GM19438 (cell line): Measurements from ENCODE around the gene PRORP.
"Not testable (repeated sequence)": the region's sequence is repeated elsewhere in the genome, so short reads cannot be mapped to it uniquely, and the experiment has no call there.

ENCODE experiments used
- ATAC-seq: cut with Tn5 transposase; IDR thresholded peaks from one replicate; pipeline ENCODE4 v1.9.1; 2021; ENCODE audit warnings: low read depth; ENCODE audit not compliant: unreplicated experiment

The PRORP gene

GRCh38 chr14:35121887-35122695, at the start of gene PRORP, which contains the start of gene PPP2R3C:
PRORP (plus strand) TSS chr14:35122552; CDS start chr14:35123246, 694 bp downstream.
PPP2R3C (minus strand) TSS chr14:35121990; CDS start chr14:35121959, 31 bp downstream.
- ATAC-seq: peak; percentile 83

DNA sequence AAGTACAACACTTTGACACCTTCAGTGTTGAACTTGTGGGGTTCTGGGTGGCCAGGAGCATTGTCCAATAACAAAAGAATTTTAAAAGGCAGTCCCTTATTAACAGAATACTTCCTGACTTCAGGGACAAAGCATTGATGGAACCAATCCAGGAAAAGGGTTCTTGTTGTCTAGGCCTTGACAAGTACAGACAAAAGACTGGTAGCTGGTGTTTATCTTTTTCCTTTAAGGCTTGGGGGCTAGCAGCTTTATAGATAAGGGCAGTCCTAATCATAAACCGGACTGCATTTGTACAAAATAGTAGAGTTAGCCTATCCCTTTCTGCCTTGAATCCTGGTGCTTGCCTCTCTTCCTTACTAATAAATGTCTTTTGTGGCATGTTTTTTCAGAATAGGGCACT, 48.9 kb upstream of the PRORP start:
- no peak for ATAC-seq

DNA sequence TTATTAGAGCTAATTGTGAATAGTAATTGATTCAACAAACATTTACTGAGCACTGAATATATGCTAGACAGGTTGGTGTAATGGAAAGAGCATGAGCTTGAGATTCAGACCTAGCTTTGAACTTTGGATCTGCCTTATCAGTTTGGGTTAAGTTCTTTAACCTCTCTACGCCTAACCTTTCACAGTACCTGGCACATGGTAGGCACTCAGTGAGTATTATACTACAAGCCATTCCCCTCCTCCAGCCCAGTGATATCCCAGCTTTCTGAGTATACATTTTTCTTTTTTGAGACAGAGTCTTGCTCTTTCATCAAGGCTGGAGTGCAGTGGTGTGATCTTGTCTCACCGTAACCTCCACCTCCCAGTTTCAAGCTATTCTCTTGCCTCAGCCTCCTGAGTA, 44.3 kb upstream of the PRORP start:
- ATAC-seq: no peak

DNA sequence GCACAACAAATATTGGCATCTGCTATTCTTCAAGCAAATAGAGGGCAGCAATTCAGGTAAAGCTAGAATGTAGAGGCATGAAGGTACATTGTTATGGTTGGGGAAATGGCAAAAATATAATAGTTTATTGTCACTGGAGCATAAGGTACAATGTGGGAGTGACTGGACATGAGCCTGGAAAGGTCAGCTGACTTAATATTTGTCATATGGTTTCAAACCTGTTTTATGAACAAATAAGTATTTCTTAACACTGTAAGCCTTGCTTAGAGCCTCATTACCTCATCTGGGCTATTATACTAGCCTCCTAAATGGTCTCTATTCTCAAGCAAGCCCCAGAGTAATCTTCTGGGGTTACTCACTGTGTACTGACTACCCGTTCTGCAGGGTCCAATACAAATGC, 42.6 kb upstream of the PRORP start:
- ATAC-seq: no peak

DNA sequence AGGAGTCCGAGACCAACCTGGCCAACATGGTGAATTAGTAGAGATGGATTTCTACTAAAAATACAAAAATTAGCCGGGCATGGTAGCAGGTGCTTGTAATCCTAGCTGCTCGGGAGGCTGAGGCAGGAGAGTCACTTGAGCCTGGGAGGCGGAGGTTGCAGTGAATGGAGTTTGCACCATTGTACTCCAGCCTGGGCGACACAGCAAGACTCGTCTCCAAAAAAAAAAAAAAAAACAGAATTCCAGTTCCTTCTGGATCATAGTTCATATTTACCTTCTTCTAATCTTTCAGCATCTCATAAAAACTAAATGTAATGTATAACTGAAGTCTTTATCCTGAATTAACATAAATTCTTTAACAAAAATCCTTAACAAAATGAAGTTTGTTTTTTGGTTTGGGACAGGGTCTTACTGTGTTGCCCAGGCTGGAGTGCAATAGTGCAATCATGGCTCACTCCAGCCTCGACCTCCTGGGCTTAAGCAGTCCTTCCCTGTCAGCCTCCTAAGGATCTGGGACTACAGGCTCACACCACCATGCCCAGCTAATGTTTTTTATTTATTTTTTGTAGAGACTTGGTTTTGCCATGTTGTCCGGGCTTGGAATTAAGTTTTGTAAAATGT, 38.7 kb upstream of the PRORP start:
- ATAC-seq: no peak

DNA sequence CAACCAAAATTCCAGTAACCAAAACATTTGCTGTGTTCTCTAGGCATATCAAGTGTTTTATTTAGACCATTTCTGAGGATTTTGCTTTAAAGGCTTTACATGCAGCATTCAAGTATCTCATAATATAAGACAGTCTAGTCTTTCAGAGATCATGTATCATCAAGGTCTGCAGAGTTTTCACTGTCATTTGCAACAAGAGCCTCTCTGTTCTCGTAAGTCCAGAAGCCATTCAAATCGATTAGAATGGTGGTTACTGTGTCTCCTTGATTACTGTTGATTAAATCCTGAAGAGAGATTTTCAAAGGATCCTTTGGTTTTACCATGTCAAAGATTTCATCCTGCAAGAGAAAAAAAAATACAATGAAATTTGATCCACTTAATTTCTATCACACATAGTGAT, 36.9 kb upstream of the PRORP start:
- no peak for ATAC-seq

GRCh38 chr14:35088514-35088913, 33.8 kb upstream of the PRORP start:
- ATAC-seq: no peak

DNA sequence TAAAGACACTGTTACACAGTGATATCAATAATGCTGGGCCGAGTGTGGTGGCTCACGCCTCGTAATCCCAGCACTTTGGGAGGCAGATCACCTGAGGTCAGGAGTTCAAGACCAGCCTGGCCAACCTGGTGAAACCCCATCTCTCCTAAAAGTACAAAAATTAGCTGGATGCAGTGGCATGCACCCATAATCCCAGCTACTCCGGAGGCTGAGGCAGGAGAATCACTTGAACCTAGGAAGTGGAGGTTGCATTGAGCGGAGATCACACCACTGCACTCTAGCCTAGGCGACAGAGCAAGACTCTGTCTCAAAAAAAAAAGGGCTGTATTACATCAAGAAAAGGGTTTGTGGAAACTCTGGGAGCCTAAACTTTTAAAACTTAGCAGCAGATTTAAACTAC, 27.7 kb upstream of the PRORP start:
- not testable (repeated sequence) for ATAC-seq

DNA sequence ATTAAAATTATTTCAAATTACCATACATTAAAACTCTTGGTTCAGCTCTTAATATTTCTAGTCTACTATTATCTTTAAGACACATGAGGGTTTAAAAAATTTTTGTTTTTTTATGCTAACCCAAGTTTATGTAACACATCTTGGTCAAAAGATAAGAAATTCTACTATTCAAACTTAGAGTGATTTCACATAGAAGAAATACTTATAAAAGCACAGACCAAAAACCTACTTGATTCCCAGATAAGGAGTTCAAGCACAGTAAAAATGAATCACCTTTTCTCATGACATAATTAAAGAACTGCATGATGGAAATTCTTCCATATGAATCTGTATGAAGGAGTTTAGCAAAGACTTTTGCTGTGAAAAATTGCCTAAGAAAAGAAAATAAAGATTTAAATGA, 14.5 kb upstream of the PRORP start:
- ATAC-seq: no peak

GRCh38 chr14:35112641-35113040, 9.7 kb upstream of the PRORP start:
- ATAC-seq: no peak

GRCh38 chr14:35113308-35113950, 8.9 kb upstream of the PRORP start:
- no peak for ATAC-seq

DNA sequence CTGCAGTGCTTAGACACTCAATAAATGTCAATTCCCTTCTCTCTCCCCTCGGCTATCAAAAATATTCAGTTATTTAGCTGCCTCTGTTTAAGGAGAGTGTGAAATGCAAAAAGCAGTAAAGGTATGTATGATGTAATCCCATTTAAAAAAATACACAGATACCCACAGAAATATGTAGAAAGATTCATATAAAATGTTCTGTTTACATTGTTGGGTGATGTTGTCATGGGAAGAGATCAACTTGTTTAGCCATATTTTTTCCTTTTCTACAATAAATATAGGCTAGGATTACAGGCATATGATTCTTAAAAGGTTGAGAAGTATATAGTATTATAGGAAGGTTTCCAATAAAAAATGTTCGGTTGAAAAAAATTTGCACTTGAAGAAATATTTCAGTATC, 8.3 kb upstream of the PRORP start:
- ATAC-seq: no peak

DNA sequence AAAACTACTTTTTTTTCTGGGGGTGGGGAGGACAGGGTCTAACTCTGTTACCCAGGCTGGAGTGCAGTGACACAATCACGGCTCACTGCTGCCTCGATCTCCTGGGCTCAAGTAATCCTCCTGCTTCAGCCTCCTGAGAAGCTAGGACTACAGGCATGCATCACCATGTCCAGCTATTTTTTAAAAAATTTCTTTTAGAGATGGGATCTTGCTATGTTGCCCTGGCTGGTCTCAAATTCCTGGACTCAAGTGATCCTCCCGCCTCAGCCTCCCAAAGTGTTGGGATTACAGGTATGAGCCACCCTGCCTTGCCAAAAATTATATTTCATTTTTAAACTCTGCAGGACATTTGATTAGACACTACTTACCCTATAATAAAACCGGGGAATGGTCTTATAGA, 6.1 kb upstream of the PRORP start:
- no peak for ATAC-seq

GRCh38 chr14:35117112-35117511, 5.2 kb upstream of the PRORP start:
- no peak for ATAC-seq

GRCh38 chr14:35121026-35121886, 1.1 kb upstream of the PRORP start:
- ATAC-seq: no peak

GRCh38 chr14:35122696-35123387, 490 bp downstream of the PRORP start:
- ATAC-seq: peak; percentile 36

DNA sequence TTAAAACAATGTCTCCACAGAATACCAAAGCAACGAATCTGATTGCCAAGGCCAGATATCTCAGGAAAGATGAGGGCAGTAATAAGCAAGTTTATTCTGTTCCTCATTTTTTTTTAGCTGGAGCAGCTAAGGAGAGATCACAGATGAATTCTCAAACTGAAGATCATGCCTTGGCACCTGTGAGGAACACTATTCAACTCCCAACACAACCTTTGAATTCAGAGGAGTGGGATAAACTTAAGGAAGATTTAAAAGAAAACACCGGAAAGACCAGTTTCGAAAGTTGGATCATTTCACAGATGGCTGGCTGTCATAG, 994 bp downstream of the PRORP start:
- no peak for ATAC-seq

DNA sequence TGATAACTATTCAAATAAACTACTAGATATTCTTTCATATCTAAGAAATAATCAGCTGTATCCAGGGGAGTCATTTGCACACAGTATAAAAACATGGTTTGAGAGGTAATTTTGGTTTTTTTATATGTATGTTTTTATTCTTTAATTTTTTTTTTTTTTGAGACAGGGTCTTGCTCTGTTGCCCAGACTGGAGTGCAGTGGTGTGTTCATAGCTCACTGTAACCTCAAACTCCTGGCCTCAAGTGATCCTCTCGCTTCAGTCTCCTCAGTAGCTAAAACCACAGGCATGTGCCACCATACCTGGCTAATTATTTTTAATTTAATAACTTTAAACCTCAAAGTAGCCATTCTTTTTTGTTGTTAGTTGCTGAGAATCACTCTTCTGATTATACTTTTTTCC, 1.8 kb downstream of the PRORP start:
- no peak for ATAC-seq

DNA sequence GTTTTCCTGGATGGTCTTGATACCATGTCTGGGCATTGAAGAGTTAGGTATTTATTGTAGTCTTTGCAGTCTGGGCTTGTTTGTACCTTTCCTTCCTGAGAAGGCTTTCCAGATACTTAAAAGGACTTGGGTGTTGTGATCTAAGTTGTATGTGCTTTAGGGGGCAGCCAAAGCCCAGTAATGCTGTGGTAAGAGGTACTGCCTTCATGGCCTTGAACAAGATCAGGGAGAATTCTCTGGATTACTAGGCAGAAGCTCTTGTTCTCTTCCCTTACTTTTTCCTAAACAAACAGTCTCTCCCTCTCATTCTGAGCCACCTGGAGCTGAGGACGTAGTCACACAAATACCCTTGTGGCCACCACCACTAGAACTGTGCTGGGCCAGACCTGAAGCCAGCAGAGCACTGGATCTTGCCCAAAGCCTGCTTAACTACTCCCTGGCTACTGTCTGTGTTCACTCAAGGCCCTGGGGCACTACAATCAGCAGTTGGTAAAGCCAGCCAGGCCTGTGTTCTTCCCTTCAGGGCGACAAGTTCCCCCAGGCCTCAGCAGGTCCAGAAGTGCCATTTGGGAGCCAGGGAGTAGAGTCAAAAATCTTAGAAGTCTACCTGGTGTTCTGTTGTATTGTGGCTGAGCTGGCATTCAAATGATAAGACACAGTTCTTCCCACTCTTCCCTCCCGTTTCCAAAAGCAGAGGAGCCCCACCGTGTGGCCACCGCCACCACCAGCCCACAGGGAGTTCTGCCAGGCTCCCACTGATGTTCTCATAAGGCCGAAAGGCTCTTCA, 11.4 kb downstream of the PRORP start:
- no peak for ATAC-seq
